Right lobe of liver (tissue), 4 donors: ENCODE results near the gene EPHB6.

Source experiments
- POLR2A ChIP-seq: fragments of 450-650 bp; IDR thresholded peaks from one replicate; pipeline ENCODE4 v1.6.1; 2017; ENCODE audit warnings: antibody characterized with exemption, mild to moderate bottlenecking
- TF ChIP-seq, protein P1 (sequence below), 4 donors: fragments of 200-600 bp in 3 of 4; fragments of 450-650 bp in 1 of 4; IDR thresholded peaks; one replicate each; pipeline versions ENCODE4 v1.5.1 to v1.8.0; 2016 to 2022; ENCODE audit warnings: antibody characterized with exemption in 4 of 4, mild to moderate bottlenecking in 2 of 4
- donor health status: DM: no; HTN: no; CAD: no.
- donor health status: DM: no; HTN: no; CAD: no.
- donor health status: DM: no; HTN: yes; CAD: no.

DNA sequence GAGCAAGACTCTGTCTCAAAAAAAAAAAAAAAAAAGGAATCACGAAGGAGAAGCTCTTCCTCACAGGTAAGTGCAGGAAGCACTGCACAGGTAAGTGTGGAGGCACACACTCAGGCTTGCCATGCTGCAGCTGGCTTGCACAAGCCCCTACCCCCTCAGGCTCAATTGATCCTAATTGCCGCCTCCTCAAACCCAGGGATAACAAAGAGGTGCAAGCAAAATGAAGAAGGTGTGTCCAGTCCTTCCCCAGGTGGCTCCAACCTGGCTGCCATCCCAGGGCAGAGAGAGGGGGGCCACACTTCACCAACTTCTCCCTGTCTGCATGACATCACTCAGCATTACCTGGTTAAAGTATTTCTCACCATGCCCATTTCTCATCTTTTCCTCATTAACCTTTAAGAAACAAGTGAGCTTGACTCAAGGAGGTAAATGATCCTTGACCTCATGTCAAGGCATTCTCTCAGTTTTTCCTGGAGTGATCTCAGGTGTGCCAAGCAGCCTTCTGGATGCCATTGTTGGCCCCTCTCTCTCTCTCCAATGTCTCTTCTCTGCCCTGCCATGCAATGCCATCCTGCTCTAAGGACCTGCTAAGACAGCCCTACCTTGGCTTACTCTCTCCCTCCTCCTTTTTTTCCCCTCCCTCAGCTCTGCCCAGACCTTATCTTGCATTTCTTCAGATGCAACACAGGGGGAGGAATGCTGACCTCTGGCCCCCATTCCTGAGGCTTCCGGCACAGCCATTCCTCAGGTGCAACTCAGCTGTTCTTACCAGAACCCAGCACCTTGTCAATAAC lies 43.7 kb downstream of the EPHB6 start:
- TF ChIP-seq, protein P1, sequence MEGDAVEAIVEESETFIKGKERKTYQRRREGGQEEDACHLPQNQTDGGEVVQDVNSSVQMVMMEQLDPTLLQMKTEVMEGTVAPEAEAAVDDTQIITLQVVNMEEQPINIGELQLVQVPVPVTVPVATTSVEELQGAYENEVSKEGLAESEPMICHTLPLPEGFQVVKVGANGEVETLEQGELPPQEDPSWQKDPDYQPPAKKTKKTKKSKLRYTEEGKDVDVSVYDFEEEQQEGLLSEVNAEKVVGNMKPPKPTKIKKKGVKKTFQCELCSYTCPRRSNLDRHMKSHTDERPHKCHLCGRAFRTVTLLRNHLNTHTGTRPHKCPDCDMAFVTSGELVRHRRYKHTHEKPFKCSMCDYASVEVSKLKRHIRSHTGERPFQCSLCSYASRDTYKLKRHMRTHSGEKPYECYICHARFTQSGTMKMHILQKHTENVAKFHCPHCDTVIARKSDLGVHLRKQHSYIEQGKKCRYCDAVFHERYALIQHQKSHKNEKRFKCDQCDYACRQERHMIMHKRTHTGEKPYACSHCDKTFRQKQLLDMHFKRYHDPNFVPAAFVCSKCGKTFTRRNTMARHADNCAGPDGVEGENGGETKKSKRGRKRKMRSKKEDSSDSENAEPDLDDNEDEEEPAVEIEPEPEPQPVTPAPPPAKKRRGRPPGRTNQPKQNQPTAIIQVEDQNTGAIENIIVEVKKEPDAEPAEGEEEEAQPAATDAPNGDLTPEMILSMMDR (IDR thresholded peaks at IDR 0.05), result no peak
- no peak for TF ChIP-seq POLR2A
